ENCODE measurements around the gene QRFP. TPM values are rescaled to one million over a fixed set of nuclear protein-coding genes. Genes with fewer than 3 reads are reported as not detected.

The QRFP gene
- total RNA-seq, 4 donors from 2014 or later: not detected

- Histone ChIP-seq H3K27ac (no peak overlapping the region), H3K27me3 (no peaks in the 10 kb centered on the region), H3K4me1 (peaks cover 0 to under 1% of the 10 kb centered on the region in 2 donors), H3K4me3 (replicated peaks in 1 of 3) (no peak overlapping the region), H3K9me3 (no peaks in the 10 kb centered on the region), H3K36me3 (no peaks in the 10 kb centered on the region)
- WGBS, 2 donors: 76 to 80% methylated on average over 28 to 31 of the region's 31 CpGs
- TF ChIP-seq CTCF (IDR thresholded peaks at IDR 0.05) (no peak), POLR2A (IDR thresholded peaks at IDR 0.05) (no peak)
- no peak for DNase-seq
- intact Hi-C loops (cut with DNase I): no loop called here
Measured at GRCh38 chr9:130921989-130922892, 25.6 kb upstream of the QRFP start.

- Histone ChIP-seq H3K9me3 (no peaks in the 10 kb centered on the region), H3K27ac (no peak overlapping the region), H3K4me3 (replicated peaks in 1 of 3) (no peak overlapping the region), H3K36me3 (no peaks in the 10 kb centered on the region), H3K27me3 (no peaks in the 10 kb centered on the region), H3K4me1 (no peaks in the 10 kb centered on the region)
- TF ChIP-seq POLR2A (IDR thresholded peaks at IDR 0.05) (no peak), CTCF (IDR thresholded peaks at IDR 0.05) (no peak)
- whole genome bisulfite sequencing, 2 donors: 59 to 72% methylated on average over 16 to 29 of the region's 29 CpGs
- no peak for DNase-seq
- intact Hi-C loops (cut with DNase I): no loop called here
Measured at GRCh38 chr9:130921300-130921988, 24.8 kb upstream of the QRFP start.

GRCh38 chr9:130920762-130921299 is 24.2 kb upstream of the QRFP start:
- no peaks in the 10 kb centered on the region for H3K4me1 ChIP-seq
- 60 to 70% methylated on average over 11 to 14 of the region's 14 CpGs for WGBS, 2 donors
- H3K4me3 ChIP-seq (replicated peaks in 1 of 3): no peak overlapping the region
- no peak overlapping the region for H3K27ac ChIP-seq
- intact Hi-C loops (cut with DNase I): no loop called here
- H3K27me3 ChIP-seq: no peaks in the 10 kb centered on the region
- TF ChIP-seq POLR2A (IDR thresholded peaks at IDR 0.05) (no peak), CTCF (IDR thresholded peaks at IDR 0.05) (no peak)
- no peaks in the 10 kb centered on the region for H3K9me3 ChIP-seq
- no peak for DNase-seq
- no peaks in the 10 kb centered on the region for H3K36me3 ChIP-seq

- Histone ChIP-seq H3K4me3 (replicated peaks in 1 of 3) (no peak overlapping the region), H3K27ac (no peak overlapping the region), H3K27me3 (no peaks in the 10 kb centered on the region), H3K36me3 (no peaks in the 10 kb centered on the region), H3K4me1 (no peaks in the 10 kb centered on the region), H3K9me3 (no peaks in the 10 kb centered on the region)
- TF ChIP-seq POLR2A (IDR thresholded peaks at IDR 0.05) (no peak), CTCF (IDR thresholded peaks at IDR 0.05) (no peak)
- DNase-seq: no peak
- 92 to 96% methylated on average over 7 to 8 of the region's 8 CpGs for WGBS, 2 donors
- intact Hi-C loops (cut with DNase I): no loop called here
Measured at GRCh38 chr9:130920233-130920632, 23.6 kb upstream of the QRFP start.

Data from thyroid gland (tissue), 4 donors.